Stimulated activated CD4-positive, alpha-beta T cell treated with anti-CD3 and anti-CD28 coated beads, Interleukin-1b, Interleukin-23, amount 100 ng/mL, for 4 hours (primary cell): ENCODE results near the gene AKT1S1.

Source experiments
- DNase-seq, 2 donors: peaks; one replicate each; pipeline ENCODE4 v3.0.0-alpha.2; 2020; ENCODE audit warnings: low read depth in 2 of 2

AKT1S1 gene

GRCh38 chr19:49907745-49908446, 30.7 kb upstream of the AKT1S1 start:
- no peak for DNase-seq

- DNase-seq, result no peak
Measured at GRCh38 chr19:49906879-49907564, 29.9 kb upstream of the AKT1S1 start.

- DNase-seq, result no peak
Measured at GRCh38 chr19:49904136-49904535, 27.0 kb upstream of the AKT1S1 start.

GRCh38 chr19:49896863-49897621, 19.9 kb upstream of the AKT1S1 start, which contains the start of gene IL4I1:
Gene IL4I1 (minus strand): TSS chr19:49896887. CDS start chr19:49896160, 727 bp downstream.
- peak; percentile 45 to 49 for DNase-seq

GRCh38 chr19:49895566-49896297, 18.6 kb upstream of the AKT1S1 start:
- DNase-seq, result no peak

GRCh38 chr19:49894879-49895565, 17.9 kb upstream of the AKT1S1 start:
- no peak for DNase-seq

- no peak for DNase-seq
Measured at GRCh38 chr19:49894011-49894664, 17.0 kb upstream of the AKT1S1 start.

- DNase-seq, result no peak
Measured at GRCh38 chr19:49892716-49893115, 15.6 kb upstream of the AKT1S1 start.

- DNase-seq, result no peak
Measured at GRCh38 chr19:49891393-49891792, 14.2 kb upstream of the AKT1S1 start.

- DNase-seq, result peak; percentile 62 to 67
Measured at GRCh38 chr19:49890349-49891311, 13.5 kb upstream of the AKT1S1 start.

GRCh38 chr19:49889687-49890348, 12.7 kb upstream of the AKT1S1 start:
- DNase-seq, result peak; percentile 58 to 69

- DNase-seq, result no peak
Measured at GRCh38 chr19:49889038-49889686, 12.0 kb upstream of the AKT1S1 start.

GRCh38 chr19:49888510-49888824, 11.3 kb upstream of the AKT1S1 start:
- no peak for DNase-seq

- no peak for DNase-seq
Measured at GRCh38 chr19:49887665-49888509, 10.7 kb upstream of the AKT1S1 start.

- no peak for DNase-seq
Measured at GRCh38 chr19:49887037-49887664, 10.0 kb upstream of the AKT1S1 start.

- DNase-seq, result no peak
Measured at GRCh38 chr19:49884760-49885159, 7.6 kb upstream of the AKT1S1 start.

GRCh38 chr19:49884109-49884508, 7.0 kb upstream of the AKT1S1 start:
- no peak for DNase-seq
